ENCODE data around the gene DIS3L2.

GRCh38 chr2:232318169-232318855 lies 356.8 kb downstream of the DIS3L2 start:
- no peak for TF ChIP-seq TAF1 (IDR thresholded peaks at IDR 0.05; ENCODE audit: borderline replicate concordance, low read depth, low read length)
- TF ChIP-seq POLR2A (IDR thresholded peaks at IDR 0.05; ENCODE audit: low read depth, low read length), result no peak
- TF ChIP-seq POLR2AphosphoS5 (IDR thresholded peaks at IDR 0.05; ENCODE audit: low read depth, low read length), result no peak

All from GM12892 (cell line).